Brain pericyte (primary cell): ENCODE data around the gene CDC42SE2.

ENCODE experiments used
- DNase-seq: peaks from one replicate; pipeline ENCODE4 v3.0.0-alpha.2; 2012; ENCODE audit warnings: low read depth, low spot score

Gene CDC42SE2

DNA sequence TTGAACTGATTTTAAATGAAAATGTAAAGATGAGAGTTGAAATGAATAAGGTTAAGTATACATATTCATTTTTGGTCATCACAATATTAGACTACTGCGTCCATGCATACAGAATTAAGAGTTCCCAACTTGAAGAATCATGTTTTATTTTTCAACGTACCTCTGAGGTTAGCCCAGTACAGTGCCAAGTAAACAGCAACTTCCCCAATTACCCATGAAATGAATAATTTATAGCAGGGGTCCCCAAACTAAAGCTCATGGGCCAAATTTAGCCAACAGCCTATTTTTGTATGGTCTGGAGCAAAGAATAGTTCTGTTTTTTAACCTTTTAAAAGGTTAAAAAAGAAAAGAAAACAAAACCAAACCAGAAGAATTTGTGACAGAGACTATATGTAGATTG, 167.9 kb downstream of the CDC42SE2 start:
- DNase-seq = no peak

DNA sequence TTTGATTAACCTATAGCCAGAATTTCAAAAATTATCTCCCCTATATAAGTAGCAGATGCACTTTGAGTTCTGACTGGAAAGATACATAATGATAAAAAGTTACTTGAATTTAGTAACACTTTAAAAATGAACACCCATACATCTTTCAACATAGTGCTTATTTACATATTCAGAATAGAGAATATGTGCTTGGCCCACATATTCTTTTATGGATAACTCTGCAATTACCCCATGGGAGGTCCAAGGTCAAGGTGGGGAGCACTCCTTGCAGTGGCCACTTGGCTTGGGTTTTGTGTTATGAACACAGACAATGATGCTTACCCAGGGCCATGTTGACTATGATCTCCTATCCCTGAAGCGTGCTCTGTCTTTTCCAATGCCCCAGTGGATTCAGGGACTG, 169.3 kb downstream of the CDC42SE2 start:
- DNase-seq = no peak

DNA sequence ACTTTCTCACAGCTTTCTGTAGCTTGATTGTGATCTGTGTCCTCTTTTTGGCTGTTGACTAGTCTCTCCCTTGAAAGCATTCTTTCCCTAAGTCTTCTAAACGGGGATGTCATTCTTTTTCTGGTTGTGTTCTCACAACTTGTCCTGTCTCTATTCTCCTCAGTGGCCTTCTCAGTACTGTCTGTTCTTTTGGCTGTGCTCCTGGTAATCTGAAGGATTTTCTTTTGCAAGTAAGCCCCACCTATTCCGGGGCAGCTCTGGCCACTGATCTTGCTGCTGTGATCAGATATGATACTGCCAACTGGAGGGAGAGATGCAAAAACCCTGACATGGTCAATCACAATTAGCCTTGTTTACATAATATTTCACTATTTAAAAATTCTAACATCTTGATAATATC, 172.2 kb downstream of the CDC42SE2 start:
- DNase-seq = no peak

DNA sequence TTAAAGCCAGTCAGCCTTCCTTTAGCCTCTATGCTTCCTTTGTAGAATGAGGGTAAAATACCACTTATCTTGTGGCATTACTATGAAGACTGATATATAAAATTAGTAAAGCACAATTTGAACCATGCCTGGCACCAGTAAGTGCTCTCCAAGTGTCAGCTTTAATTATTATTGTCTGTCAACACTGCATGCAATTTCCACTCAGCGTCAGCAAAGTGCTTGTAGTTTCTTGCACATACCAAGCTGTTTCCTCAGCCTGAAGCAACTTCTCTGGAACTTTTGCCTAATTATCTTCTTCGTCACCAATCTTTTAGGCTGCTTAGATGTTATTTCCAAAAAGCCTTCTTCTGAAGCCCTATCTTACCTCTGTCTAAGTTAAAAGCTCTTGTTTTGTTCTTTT, 177.3 kb downstream of the CDC42SE2 start:
- DNase-seq = no peak
